HepG2 (cell line): Measurements from ENCODE around the gene FAIM. TPM values are rescaled to one million over a fixed set of nuclear protein-coding genes. Genes with fewer than 3 reads are reported as not detected.

Experiments
- ATF7-NPFF ChIP-seq: sonication (generic); formaldehyde crosslinking; IDR thresholded peaks from 2 replicates; pipeline ENCODE4 v1.8.1; 2023; ENCODE audit warnings: mild to moderate bottlenecking, low read depth, missing genetic modification reagents, moderate library complexity
- CHD4 ChIP-seq: fragments of 200-600 bp; sonication (generic); IDR thresholded peaks from 2 replicates; pipeline ENCODE4 v1.7.0; 2017; ENCODE audit warnings: mild to moderate bottlenecking, low read length, borderline replicate concordance
- CREB1 ChIP-seq, 2 experiments: fragments of 450-650 bp in 1 of 2; IDR thresholded peaks; 2 replicates each; pipeline ENCODE4 v1.6.1; 2016 to 2017; ENCODE audit warnings: control low read depth in 1 of 2, mild to moderate bottlenecking in 1 of 2, missing compliant biosample characterization in 1 of 2, missing genetic modification characterization in 1 of 2
- FOXC1 ChIP-seq: sonication (generic); formaldehyde crosslinking; IDR thresholded peaks from 2 replicates; pipeline ENCODE4 v1.8.0; 2022; ENCODE audit warnings: mild to moderate bottlenecking, missing genetic modification reagents, borderline replicate concordance
- GATA4 ChIP-seq: sonication (generic); IDR thresholded peaks from 2 replicates; pipeline ENCODE4 v1.6.1; 2016; ENCODE audit warnings: antibody characterized with exemption, low read depth, borderline replicate concordance
- HDAC6 ChIP-seq: fragments of 200-600 bp; sonication (generic); IDR thresholded peaks from 2 replicates; pipeline ENCODE4 v1.7.0; 2017; ENCODE audit warnings: mild to moderate bottlenecking, antibody characterized with exemption, low read length, low read depth
- HHEX ChIP-seq: IDR thresholded peaks from 2 replicates; pipeline ENCODE4 v1.6.1; 2016; ENCODE audit warnings: control low read depth
- KDM1A ChIP-seq: IDR thresholded peaks from 2 replicates; pipeline ENCODE4 v1.6.1; 2016; ENCODE audit warnings: missing compliant biosample characterization
- MEF2D ChIP-seq: sonication (generic); formaldehyde crosslinking; IDR thresholded peaks from 2 replicates; pipeline ENCODE4 v1.5.1; 2020; ENCODE audit warnings: mild to moderate bottlenecking, missing genetic modification reagents
- NFKB2 ChIP-seq: sonication (generic); formaldehyde crosslinking; IDR thresholded peaks from 2 replicates; pipeline ENCODE4 v1.4.0; 2020; ENCODE audit warnings: missing genetic modification reagents, borderline replicate concordance
- NKX3-1 ChIP-seq: sonication (generic); formaldehyde crosslinking; IDR thresholded peaks from 2 replicates; pipeline ENCODE4 v1.5.0; 2020; ENCODE audit warnings: missing genetic modification reagents
- RBM39 ChIP-seq: fragments of 200-400 bp; formaldehyde crosslinking; IDR thresholded peaks from one replicate; pipeline ENCODE4 v1.6.1; 2018; ENCODE audit warnings: antibody characterized with exemption, mild to moderate bottlenecking, low read depth, low read length; ENCODE audit not compliant: poor library complexity, severe bottlenecking
- REXO4 ChIP-seq: sonication (generic); formaldehyde crosslinking; IDR thresholded peaks from 2 replicates; pipeline ENCODE4 v1.8.0; 2022; ENCODE audit warnings: missing genetic modification reagents, mild to moderate bottlenecking, borderline replicate concordance
- RNF2 ChIP-seq: fragments of 450-650 bp; conservative IDR thresholded peaks from 2 replicates; pipeline ENCODE4 v1.6.1; 2016; ENCODE audit warnings: low read depth
- SP1 ChIP-seq, 2 experiments: fragments of 450-650 bp in 1 of 2; sonication (generic) in 1 of 2; formaldehyde crosslinking in 1 of 2; IDR thresholded peaks; 2 replicates each; pipeline versions ENCODE4 v1.4.0 to v1.6.1; 2016 to 2020; ENCODE audit warnings: missing genetic modification reagents in 1 of 2
- TSC22D2 ChIP-seq: sonication (generic); formaldehyde crosslinking; IDR thresholded peaks from 2 replicates; pipeline ENCODE4 v1.5.1; 2020; ENCODE audit warnings: missing genetic modification reagents, mild to moderate bottlenecking, borderline replicate concordance
- ZKSCAN5 ChIP-seq: sonication (generic); formaldehyde crosslinking; IDR thresholded peaks from 2 replicates; pipeline ENCODE4 v1.5.1; 2020; ENCODE audit warnings: mild to moderate bottlenecking, missing genetic modification reagents
- ZMYM3 ChIP-seq: sonication (generic); formaldehyde crosslinking; IDR thresholded peaks from 2 replicates; pipeline ENCODE4 v1.5.1; 2020; ENCODE audit warnings: mild to moderate bottlenecking, missing genetic modification reagents
- ZNF33B ChIP-seq: sonication (generic); formaldehyde crosslinking; IDR thresholded peaks from 2 replicates; pipeline ENCODE4 v1.5.1; 2020; ENCODE audit warnings: mild to moderate bottlenecking, missing genetic modification reagents
- ZNF441 ChIP-seq: sonication (generic); formaldehyde crosslinking; IDR thresholded peaks from 2 replicates; pipeline ENCODE4 v1.7.0; 2021; ENCODE audit warnings: missing genetic modification reagents, borderline replicate concordance
- ZNF547 ChIP-seq: sonication (generic); formaldehyde crosslinking; IDR thresholded peaks from 2 replicates; pipeline ENCODE4 v1.5.1; 2020; ENCODE audit warnings: mild to moderate bottlenecking, missing genetic modification reagents
- polyA plus RNA-seq, 8 experiments: library from polyadenylated mRNA; depleted of rRNA in 3 of 8; stranded (reverse) in 7 of 8; unstranded in 1 of 8; fragments of >200 nt; fragmentation: Illumina TruSeq in 4 of 8; extraction: Trizol in 4 of 8; gene quantifications; 2 replicates each; pipeline versions ENCODE4 v1.2.1 to v1.2.3, GENCODE V29; 2011 to 2016; ENCODE audit warnings: low read depth in 4 of 8, missing spikeins in 1 of 8, mixed read lengths in 1 of 8; ENCODE audit not compliant: insufficient read depth in 1 of 8
- total RNA-seq, 5 experiments: library from RNA; depleted of rRNA; stranded (reverse); fragments of >200 nt; fragmentation: Illumina TruSeq; extraction: Trizol; gene quantifications; 2 replicates each; pipeline ENCODE4 v1.2.3, GENCODE V29; 2016; ENCODE audit warnings: low read depth in 1 of 5
- TF ChIP-seq, protein P1 (sequence below): sonication (generic); formaldehyde crosslinking; IDR thresholded peaks from 2 replicates; pipeline ENCODE4 v1.4.0; 2020; ENCODE audit warnings: missing genetic modification reagents
- TF ChIP-seq, protein P2 (sequence below): sonication (generic); formaldehyde crosslinking; IDR thresholded peaks from 2 replicates; pipeline ENCODE4 v1.4.0; 2020; ENCODE audit warnings: missing genetic modification reagents, borderline replicate concordance
- TF ChIP-seq, protein P3 (sequence below): sonication (generic); formaldehyde crosslinking; IDR thresholded peaks from 2 replicates; pipeline ENCODE4 v1.4.0; 2020; ENCODE audit warnings: missing genetic modification reagents, borderline replicate concordance

FAIM gene
- total and polyA plus RNA-seq, 2 of the 13 experiments (the other 11 are each of a cell fraction or from before 2014, with no cell fraction given): 4.3 to 25.8 TPM

DNA sequence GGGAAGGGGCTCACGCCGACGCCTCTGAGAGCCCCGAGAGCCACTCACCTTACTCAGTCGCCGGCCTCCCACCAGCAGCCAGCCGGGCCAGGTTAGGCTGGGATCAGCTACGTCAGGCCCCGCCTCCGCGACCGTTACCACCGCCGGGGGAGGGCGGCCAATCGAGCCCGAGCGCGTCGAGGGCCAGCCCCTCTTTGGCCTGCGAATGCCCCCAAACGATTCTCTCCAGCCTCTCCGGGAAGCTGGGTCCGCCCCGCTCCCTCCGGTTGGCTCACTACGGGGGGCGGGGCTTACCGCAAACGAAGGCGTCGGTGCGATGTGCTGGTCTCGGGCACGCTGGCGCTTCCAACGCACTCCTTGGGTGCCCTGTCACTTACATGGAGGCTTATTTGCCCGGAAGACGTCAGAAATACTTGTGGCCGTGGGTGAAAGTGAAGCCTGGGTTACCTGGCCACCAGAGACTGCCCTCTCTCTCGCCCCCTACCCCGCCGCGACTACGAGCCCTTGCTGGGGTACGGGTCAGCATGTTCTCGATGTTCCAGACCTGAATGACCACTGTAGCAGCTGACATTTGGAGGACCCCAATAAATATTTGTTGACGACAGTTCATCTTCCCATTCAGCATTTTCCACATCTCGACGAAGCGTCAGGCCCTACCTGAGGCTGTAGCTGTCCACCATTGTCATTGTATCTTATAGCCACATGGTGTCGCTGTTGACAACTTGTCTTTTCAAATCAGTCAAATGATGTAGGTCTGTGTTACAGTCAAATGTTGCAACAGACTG is 14.2 kb upstream of the FAIM start, which contains the start of gene CEP70 (continued):
- TF ChIP-seq ZMYM3: no peak
- peak; percentile 78 for TF ChIP-seq CREB1 (IDR thresholded peaks at IDR 0.05)
- peak; percentile 82 for TF ChIP-seq CREB1 (CRISPR knock-in tag; IDR thresholded peaks at IDR 0.05)
- peak; percentile 87 for TF ChIP-seq NFKB2 (CRISPR knock-in tag)
- TF ChIP-seq ZKSCAN5 (CRISPR knock-in tag): no peak
- TF ChIP-seq RBM39: peak; percentile 70
- no peak; the same call in 1 of the 2 replicates for TF ChIP-seq TSC22D2 (CRISPR knock-in tag)
- peak; percentile 62; the same call in 1 of the 2 replicates for TF ChIP-seq KDM1A (CRISPR knock-in tag)
- TF ChIP-seq GATA4: peak; percentile 20
- TF ChIP-seq MEF2D (CRISPR knock-in tag): 0 out of 2 replicates have a peak, but pooled peaks have one; percentile 31
- TF ChIP-seq SP1 (IDR thresholded peaks at IDR 0.05): no peak; the same call in 1 of the 2 replicates
- TF ChIP-seq SP1 (CRISPR knock-in tag; IDR thresholded peaks at IDR 0.05): peak; percentile 90
- TF ChIP-seq FOXC1 (CRISPR knock-in tag): peak; percentile 89
- TF ChIP-seq ZNF33B (CRISPR knock-in tag): no peak
- no peak; the same call in 1 of the 2 replicates for TF ChIP-seq ATF7-NPFF (CRISPR knock-in tag)
- no peak for TF ChIP-seq HHEX (CRISPR knock-in tag)
- 0 out of 2 replicates have a peak, but pooled peaks have one; percentile 82 for TF ChIP-seq NKX3-1 (CRISPR knock-in tag)
- TF ChIP-seq, protein P1, sequence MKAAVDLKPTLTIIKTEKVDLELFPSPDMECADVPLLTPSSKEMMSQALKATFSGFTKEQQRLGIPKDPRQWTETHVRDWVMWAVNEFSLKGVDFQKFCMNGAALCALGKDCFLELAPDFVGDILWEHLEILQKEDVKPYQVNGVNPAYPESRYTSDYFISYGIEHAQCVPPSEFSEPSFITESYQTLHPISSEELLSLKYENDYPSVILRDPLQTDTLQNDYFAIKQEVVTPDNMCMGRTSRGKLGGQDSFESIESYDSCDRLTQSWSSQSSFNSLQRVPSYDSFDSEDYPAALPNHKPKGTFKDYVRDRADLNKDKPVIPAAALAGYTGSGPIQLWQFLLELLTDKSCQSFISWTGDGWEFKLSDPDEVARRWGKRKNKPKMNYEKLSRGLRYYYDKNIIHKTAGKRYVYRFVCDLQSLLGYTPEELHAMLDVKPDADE (CRISPR knock-in tag): no peak
- no peak for TF ChIP-seq HDAC6
- TF ChIP-seq ZNF547 (CRISPR knock-in tag): peak; percentile 43
- TF ChIP-seq CHD4: no peak
- no peak; the same call in 1 of the 2 replicates for TF ChIP-seq RNF2
- TF ChIP-seq, protein P2, sequence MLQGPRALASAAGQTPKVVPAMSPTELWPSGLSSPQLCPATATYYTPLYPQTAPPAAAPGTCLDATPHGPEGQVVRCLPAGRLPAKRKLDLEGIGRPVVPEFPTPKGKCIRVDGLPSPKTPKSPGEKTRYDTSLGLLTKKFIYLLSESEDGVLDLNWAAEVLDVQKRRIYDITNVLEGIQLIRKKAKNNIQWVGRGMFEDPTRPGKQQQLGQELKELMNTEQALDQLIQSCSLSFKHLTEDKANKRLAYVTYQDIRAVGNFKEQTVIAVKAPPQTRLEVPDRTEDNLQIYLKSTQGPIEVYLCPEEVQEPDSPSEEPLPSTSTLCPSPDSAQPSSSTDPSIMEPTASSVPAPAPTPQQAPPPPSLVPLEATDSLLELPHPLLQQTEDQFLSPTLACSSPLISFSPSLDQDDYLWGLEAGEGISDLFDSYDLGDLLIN (CRISPR knock-in tag): peak; percentile 69; the same call in 1 of the 2 replicates
- TF ChIP-seq REXO4 (CRISPR knock-in tag): peak; percentile 50; the same call in 1 of the 2 replicates
- TF ChIP-seq ZNF441 (CRISPR knock-in tag): no peak
- TF ChIP-seq, protein P3, sequence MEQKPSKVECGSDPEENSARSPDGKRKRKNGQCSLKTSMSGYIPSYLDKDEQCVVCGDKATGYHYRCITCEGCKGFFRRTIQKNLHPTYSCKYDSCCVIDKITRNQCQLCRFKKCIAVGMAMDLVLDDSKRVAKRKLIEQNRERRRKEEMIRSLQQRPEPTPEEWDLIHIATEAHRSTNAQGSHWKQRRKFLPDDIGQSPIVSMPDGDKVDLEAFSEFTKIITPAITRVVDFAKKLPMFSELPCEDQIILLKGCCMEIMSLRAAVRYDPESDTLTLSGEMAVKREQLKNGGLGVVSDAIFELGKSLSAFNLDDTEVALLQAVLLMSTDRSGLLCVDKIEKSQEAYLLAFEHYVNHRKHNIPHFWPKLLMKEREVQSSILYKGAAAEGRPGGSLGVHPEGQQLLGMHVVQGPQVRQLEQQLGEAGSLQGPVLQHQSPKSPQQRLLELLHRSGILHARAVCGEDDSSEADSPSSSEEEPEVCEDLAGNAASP (CRISPR knock-in tag): no peak
